GM12878 (cell line): Measurements from ENCODE around the gene GPR158. TPM values are rescaled to one million over a fixed set of nuclear protein-coding genes. Genes with fewer than 3 reads are reported as not detected.

Experiments
- ATAC-seq: fragments of 200-7000 bp; cut with Tn5 transposase; 3 replicates; pipeline ENCODE4 v1.9.1; 2020; ENCODE audit warnings: mild to moderate bottlenecking, moderate library complexity
- BruUV-seq: library from RNA; stranded (reverse); fragments of 400-500 nt; replicated peaks from 2 replicates; lab custom pipeline; 2021; lab: Mats Ljungman, UMichigan
- CTCF ChIA-PET: fragments of 300-600 bp; sonication (Branson Sonifier 250); formaldehyde crosslinking; extraction: SDS; loops from one replicate; lab custom pipeline; 2021; ENCODE audit warnings: inconsistent platforms; lab: Yijun Ruan, JAX
- POLR2A ChIA-PET: fragments of 350-600 bp; formaldehyde crosslinking; extraction: SDS; loops from one replicate; lab custom pipeline; 2021; ENCODE audit warnings: inconsistent platforms; lab: Charles Lee
- RAD21 ChIA-PET: fragments of 300-600 bp; sonication (Branson Sonifier 250); formaldehyde crosslinking; loops from one replicate; lab custom pipeline; 2023; ENCODE audit warnings: antibody characterized with exemption; ENCODE audit not compliant: unreplicated experiment; lab: Charles Lee
- SMC1A ChIA-PET: fragments of 300-600 bp; sonication (Branson Sonifier 250); formaldehyde crosslinking; loops from one replicate; lab custom pipeline; 2023; ENCODE audit not compliant: unreplicated experiment, uncharacterized antibody; lab: Charles Lee
- DNase-seq: peaks from one replicate; pipeline ENCODE4 v3.0.0-alpha.2; 2011; ENCODE audit warnings: low read depth, low spot score
- FAIRE-seq: peaks from 3 replicates; lab custom pipeline; 2011; peaks lifted over from hg19 to GRCh38; lab: Jason Lieb, UNC
- H2AFZ ChIP-seq: 2 replicates; pipeline ENCODE4 v1.6.0; 2011; ENCODE audit warnings: low read depth, low read length, control low read depth; ENCODE audit not compliant: control insufficient read depth
- H3K27ac ChIP-seq: 2 replicates; pipeline ENCODE4 v1.5.1; 2011; ENCODE audit warnings: control low read depth; ENCODE audit not compliant: control insufficient read depth, insufficient read depth
- H3K27me3 ChIP-seq, 2 experiments: replicated peaks in 1 of 2; 2 replicates each; pipeline versions ENCODE4 v1.6.0 to v1.6.1; 2011; ENCODE audit warnings: low read length in 1 of 2; ENCODE audit not compliant: control insufficient read depth in 2 of 2, insufficient read depth in 2 of 2
- H3K36me3 ChIP-seq, 2 experiments: 2 replicates each; pipeline ENCODE4 v1.5.1; 2011; ENCODE audit warnings: low read length in 1 of 2; ENCODE audit not compliant: control insufficient read depth in 2 of 2, insufficient read depth in 2 of 2
- H3K4me1 ChIP-seq: 2 replicates; pipeline ENCODE4 v1.6.1; 2011; ENCODE audit warnings: mild to moderate bottlenecking, low read length, moderate library complexity, mixed read lengths; ENCODE audit not compliant: control insufficient read depth, insufficient read depth
- H3K4me2 ChIP-seq: 2 replicates; pipeline ENCODE4 v1.6.0; 2011; ENCODE audit warnings: control low read depth; ENCODE audit not compliant: control insufficient read depth, insufficient read depth
- H3K4me3 ChIP-seq: fragments of 200-600 bp; sonication (generic); 2 replicates; pipeline ENCODE4 v1.5.1; 2016
- H3K79me2 ChIP-seq: 2 replicates; pipeline ENCODE4 v1.6.0; 2011; ENCODE audit warnings: low read length; ENCODE audit not compliant: control insufficient read depth, insufficient read depth
- H3K9ac ChIP-seq: 2 replicates; pipeline ENCODE4 v1.8.0; 2011; ENCODE audit warnings: low read length, control low read depth, mixed read lengths; ENCODE audit not compliant: control insufficient read depth, insufficient read depth
- H3K9me3 ChIP-seq: replicated peaks from 3 replicates; pipeline ENCODE4 v1.5.1; 2011; ENCODE audit warnings: mild to moderate bottlenecking, low read length; ENCODE audit not compliant: control insufficient read depth, insufficient read depth
- H4K20me1 ChIP-seq: 2 replicates; pipeline ENCODE4 v1.6.0; 2011; ENCODE audit not compliant: control insufficient read depth, insufficient read depth
- CREB1 ChIP-seq: IDR thresholded peaks from 2 replicates; pipeline ENCODE4 v1.6.1; 2012; ENCODE audit warnings: low read depth, mild to moderate bottlenecking, inconsistent platforms
- MEF2A ChIP-seq: IDR thresholded peaks from 2 replicates; pipeline ENCODE4 v1.6.1; 2011; ENCODE audit warnings: low read depth, mild to moderate bottlenecking, low read length, moderate library complexity; ENCODE audit not compliant: insufficient read depth
- NBN ChIP-seq: fragments of 450-650 bp; IDR thresholded peaks from 2 replicates; pipeline ENCODE4 v1.6.1; 2016
- NFXL1 ChIP-seq: fragments of 450-650 bp; IDR thresholded peaks from 2 replicates; pipeline ENCODE4 v1.6.1; 2017; ENCODE audit warnings: antibody characterized with exemption, mild to moderate bottlenecking, borderline replicate concordance
- NFYB ChIP-seq: IDR thresholded peaks from 2 replicates; pipeline ENCODE4 v1.6.1; 2011; ENCODE audit warnings: low read depth, mild to moderate bottlenecking, low read length, improper control_type of control experiment, moderate library complexity; ENCODE audit not compliant: insufficient read depth
- TAF1 ChIP-seq: IDR thresholded peaks from 2 replicates; pipeline ENCODE4 v1.6.1; 2011; ENCODE audit warnings: mild to moderate bottlenecking, low read depth, low read length, borderline replicate concordance
- whole genome bisulfite sequencing: methylation state at CpG from one replicate; pipeline ENCODE4 v1.1.6; 2016; ENCODE audit warnings: low lambda C conversion rate; ENCODE audit not compliant: insufficient replicate concordance, insufficient coverage; ENCODE audit errors: missing lambda C conversion rate; 5-methylcytosine and 5-hydroxymethylcytosine counted together
- in situ Hi-C: fragments of 300-500 bp; cut with MboI; formaldehyde crosslinking; loops from 9 replicates; pipeline ENCODE4 v1.14.3; 2018; ENCODE audit warnings: mixed read lengths
- intact Hi-C: fragments of 100-400 bp; cut with micrococcal nuclease; formaldehyde crosslinking; loops from one replicate; pipeline ENCODE4 v1.14.2; 2022; ENCODE audit not compliant: unreplicated experiment
- polyA plus RNA-seq, 11 experiments: library from polyadenylated mRNA; depleted of rRNA in 4 of 11; unstranded in 6 of 11; stranded (reverse) in 5 of 11; fragments of >200 nt; fragmentation: Nextera tagmentation in 4 of 11; fragmentation: Illumina TruSeq in 1 of 11; extraction: Ambion mirVana in 4 of 11; extraction: Trizol in 1 of 11; gene quantifications; 1 replicate in 1 of 11; 2 replicates in 10 of 11; pipeline versions ENCODE4 v1.2.1 to v1.2.3, GENCODE V29; 2011 to 2016; ENCODE audit warnings: inconsistent platforms in 2 of 11, missing spikeins in 2 of 11, low read depth in 1 of 11
- total RNA-seq, 4 experiments: library from RNA; depleted of rRNA in 3 of 4; stranded (reverse); fragments of >200 nt in 3 of 4; fragmentation: Illumina TruSeq in 1 of 4; extraction: Trizol in 1 of 4; gene quantifications; 2 replicates each; pipeline versions ENCODE4 v1.2.1 to v1.2.3, GENCODE V29; 2013 to 2021
- TF ChIP-seq, protein P1 (sequence below): fragments of 450-650 bp; formaldehyde crosslinking; IDR thresholded peaks from 2 replicates; pipeline ENCODE4 v1.5.0; 2022; ENCODE audit warnings: mild to moderate bottlenecking, missing genetic modification characterization

The GPR158 gene
- total and polyA plus RNA-seq, 10 of the 15 experiments (the other 5 are each of a cell fraction or from before 2014, with no cell fraction given): not detected

DNA sequence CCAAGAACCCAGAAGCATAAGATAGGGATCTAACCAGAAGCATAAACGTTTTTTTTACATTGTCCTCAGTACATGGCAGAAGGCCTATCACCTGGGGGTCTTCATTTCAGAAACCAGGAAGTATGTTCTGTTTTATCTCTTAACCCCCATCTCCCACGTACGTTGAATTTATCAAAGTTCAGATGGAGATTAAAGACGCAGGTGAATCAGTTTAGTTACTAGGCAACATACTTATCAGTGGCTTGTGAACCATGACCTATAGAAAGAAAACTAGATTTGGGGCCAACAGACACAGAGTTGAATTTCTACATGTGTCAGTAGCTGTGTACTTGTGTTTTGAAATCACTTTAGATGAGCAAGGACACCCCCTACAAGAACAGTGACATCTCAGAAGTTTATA, 122.7 kb downstream of the GPR158 start:
- ChIA-PET SMC1A (no interaction called here), RAD21 (no interaction called here)
- 32% methylated on average over 4 of the region's 4 CpGs for WGBS
- intact Hi-C loops: no loop called here
- TF ChIP-seq, protein P1, sequence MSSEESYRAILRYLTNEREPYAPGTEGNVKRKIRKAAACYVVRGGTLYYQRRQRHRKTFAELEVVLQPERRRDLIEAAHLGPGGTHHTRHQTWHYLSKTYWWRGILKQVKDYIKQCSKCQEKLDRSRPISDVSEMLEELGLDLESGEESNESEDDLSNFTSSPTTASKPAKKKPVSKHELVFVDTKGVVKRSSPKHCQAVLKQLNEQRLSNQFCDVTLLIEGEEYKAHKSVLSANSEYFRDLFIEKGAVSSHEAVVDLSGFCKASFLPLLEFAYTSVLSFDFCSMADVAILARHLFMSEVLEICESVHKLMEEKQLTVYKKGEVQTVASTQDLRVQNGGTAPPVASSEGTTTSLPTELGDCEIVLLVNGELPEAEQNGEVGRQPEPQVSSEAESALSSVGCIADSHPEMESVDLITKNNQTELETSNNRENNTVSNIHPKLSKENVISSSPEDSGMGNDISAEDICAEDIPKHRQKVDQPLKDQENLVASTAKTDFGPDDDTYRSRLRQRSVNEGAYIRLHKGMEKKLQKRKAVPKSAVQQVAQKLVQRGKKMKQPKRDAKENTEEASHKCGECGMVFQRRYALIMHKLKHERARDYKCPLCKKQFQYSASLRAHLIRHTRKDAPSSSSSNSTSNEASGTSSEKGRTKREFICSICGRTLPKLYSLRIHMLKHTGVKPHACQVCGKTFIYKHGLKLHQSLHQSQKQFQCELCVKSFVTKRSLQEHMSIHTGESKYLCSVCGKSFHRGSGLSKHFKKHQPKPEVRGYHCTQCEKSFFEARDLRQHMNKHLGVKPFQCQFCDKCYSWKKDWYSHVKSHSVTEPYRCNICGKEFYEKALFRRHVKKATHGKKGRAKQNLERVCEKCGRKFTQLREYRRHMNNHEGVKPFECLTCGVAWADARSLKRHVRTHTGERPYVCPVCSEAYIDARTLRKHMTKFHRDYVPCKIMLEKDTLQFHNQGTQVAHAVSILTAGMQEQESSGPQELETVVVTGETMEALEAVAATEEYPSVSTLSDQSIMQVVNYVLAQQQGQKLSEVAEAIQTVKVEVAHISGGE (CRISPR knock-in tag): no peak
- no peak for TF ChIP-seq MEF2A
- no peak for TF ChIP-seq TAF1
- TF ChIP-seq, all 136 proteins: peak for 0
- H2AFZ ChIP-seq: no peak overlapping the region
- H3K27me3 ChIP-seq: no peaks in the 10 kb centered on the region
- FAIRE-seq: no peak
- BruUV-seq: no TSS peak
- CTCF ChIA-PET: interaction anchor here (1.4 kb wide), 1 partner anchor 185 kb away, joined by 3 read pairs; no protein-coding TSS in a partner anchor
- H3K4me3 ChIP-seq: no peak overlapping the region
- no peak overlapping the region for H3K9ac ChIP-seq
- no peak for ATAC-seq
- in situ Hi-C loops: no loop called here
- no peak overlapping the region for H3K4me2 ChIP-seq
- H3K4me1 ChIP-seq: no peaks in the 10 kb centered on the region
- H3K36me3 ChIP-seq: no peaks in the 10 kb centered on the region
- no peak for DNase-seq
- H3K9me3 ChIP-seq: no peaks in the 10 kb centered on the region
- POLR2A ChIA-PET: no interaction called here
- no peaks in the 10 kb centered on the region for H4K20me1 ChIP-seq
- no peaks in the 10 kb centered on the region for H3K79me2 ChIP-seq
- H3K27ac ChIP-seq: no peak overlapping the region

DNA sequence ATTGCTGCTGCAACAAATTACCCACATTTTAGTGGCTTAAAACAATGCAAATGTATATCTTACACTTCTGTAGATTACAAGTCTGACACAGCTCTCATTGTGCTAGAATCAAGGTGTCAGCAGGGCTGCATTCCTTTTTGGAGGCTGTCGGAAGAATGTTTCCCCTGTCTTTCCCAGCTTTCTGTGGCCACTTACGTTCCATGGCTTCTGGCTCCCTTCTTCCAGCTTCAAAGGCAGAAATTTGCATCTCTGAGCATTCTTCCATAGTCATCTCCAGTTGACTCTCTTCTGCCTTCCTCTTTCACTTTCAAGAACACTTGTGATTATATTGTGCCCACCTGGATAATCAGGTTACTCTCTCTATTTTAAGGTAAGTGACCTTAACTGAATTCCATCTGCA, 125.3 kb downstream of the GPR158 start:
- no TSS peak for BruUV-seq
- WGBS: 35% methylated on average over 2 of the region's 2 CpGs
- FAIRE-seq: no peak

More for the DNA sequence above, 125.3 kb downstream of the GPR158 start:
- H3K4me2 ChIP-seq: no peak overlapping the region
- no peaks in the 10 kb centered on the region for H3K27me3 ChIP-seq
- no peaks in the 10 kb centered on the region for H4K20me1 ChIP-seq
- H3K4me3 ChIP-seq: no peak overlapping the region
- no peak for TF ChIP-seq NFXL1
- no peak for TF ChIP-seq NFYB
- TF ChIP-seq CREB1: no peak
- TF ChIP-seq NBN: no peak
- no peak for TF ChIP-seq MEF2A
- in situ Hi-C loops: no loop called here
- H3K27ac ChIP-seq: no peak overlapping the region
- no peaks in the 10 kb centered on the region for H3K36me3 ChIP-seq
- ChIA-PET CTCF (no interaction called here), POLR2A (no interaction called here), SMC1A (no interaction called here), RAD21 (no interaction called here)
- H2AFZ ChIP-seq: no peak overlapping the region
- no peaks in the 10 kb centered on the region for H3K4me1 ChIP-seq
- H3K9ac ChIP-seq: no peak overlapping the region
- H3K9me3 ChIP-seq: no peaks in the 10 kb centered on the region
- ATAC-seq: no peak
- intact Hi-C loops: no loop called here
- no peak for DNase-seq
- H3K79me2 ChIP-seq: no peaks in the 10 kb centered on the region
